ENCODE data around the gene CAPN10.

CAPN10 gene

DNA sequence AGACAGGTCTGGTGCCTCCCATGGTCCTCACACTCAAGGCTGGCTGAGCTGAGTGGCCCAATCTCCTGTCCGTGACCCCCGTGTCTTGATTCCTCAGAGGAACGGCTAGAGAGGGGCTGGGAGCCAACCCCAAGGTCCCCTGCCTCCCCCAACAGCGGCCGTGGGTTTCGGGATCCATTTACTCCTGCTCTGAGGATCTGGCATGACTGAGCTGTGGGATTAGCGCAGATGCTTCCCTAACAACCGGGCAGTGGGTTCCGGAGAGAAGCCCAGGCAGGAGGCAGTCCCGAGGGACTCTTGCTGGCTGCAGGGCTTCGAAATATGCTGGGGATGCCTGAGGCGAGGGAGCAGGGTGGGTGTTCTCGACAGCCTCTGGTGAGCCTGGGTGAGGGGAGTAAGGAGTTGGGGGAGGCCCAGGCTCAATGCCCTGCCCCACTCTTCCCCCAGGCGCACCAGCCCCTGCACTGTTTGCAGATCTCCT, 57.7 kb downstream of the CAPN10 start:
- H3K27ac ChIP-seq = no peak overlapping the region
- TF ChIP-seq, protein P1, sequence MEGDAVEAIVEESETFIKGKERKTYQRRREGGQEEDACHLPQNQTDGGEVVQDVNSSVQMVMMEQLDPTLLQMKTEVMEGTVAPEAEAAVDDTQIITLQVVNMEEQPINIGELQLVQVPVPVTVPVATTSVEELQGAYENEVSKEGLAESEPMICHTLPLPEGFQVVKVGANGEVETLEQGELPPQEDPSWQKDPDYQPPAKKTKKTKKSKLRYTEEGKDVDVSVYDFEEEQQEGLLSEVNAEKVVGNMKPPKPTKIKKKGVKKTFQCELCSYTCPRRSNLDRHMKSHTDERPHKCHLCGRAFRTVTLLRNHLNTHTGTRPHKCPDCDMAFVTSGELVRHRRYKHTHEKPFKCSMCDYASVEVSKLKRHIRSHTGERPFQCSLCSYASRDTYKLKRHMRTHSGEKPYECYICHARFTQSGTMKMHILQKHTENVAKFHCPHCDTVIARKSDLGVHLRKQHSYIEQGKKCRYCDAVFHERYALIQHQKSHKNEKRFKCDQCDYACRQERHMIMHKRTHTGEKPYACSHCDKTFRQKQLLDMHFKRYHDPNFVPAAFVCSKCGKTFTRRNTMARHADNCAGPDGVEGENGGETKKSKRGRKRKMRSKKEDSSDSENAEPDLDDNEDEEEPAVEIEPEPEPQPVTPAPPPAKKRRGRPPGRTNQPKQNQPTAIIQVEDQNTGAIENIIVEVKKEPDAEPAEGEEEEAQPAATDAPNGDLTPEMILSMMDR (conservative IDR thresholded peaks at IDR 0.05) = no peak

DNA sequence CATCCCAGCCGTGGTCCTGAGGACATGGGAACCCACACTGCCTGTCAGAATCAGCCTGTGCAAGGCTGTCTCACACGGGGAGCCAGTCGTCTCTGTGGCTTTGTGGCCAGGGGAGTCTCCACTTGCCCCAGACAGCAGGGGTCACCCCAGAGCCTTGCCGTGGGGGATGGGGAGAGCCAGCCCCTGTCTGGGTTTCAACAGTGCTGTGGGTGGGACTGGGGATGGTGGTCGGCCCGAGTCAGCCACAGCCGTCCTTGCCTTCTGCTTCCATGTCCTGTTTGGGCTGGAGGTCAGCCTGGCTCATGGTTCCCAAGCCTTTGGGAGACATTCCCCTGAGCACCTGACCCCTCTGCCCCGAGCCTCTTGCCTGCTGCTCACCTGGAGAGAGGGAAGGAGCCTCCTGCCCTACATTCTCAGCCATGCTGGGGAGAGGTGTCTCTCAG, 58.3 kb downstream of the CAPN10 start:
- TF ChIP-seq, protein P1 (conservative IDR thresholded peaks at IDR 0.05) = no peak
- no peak overlapping the region for H3K27ac ChIP-seq

DNA sequence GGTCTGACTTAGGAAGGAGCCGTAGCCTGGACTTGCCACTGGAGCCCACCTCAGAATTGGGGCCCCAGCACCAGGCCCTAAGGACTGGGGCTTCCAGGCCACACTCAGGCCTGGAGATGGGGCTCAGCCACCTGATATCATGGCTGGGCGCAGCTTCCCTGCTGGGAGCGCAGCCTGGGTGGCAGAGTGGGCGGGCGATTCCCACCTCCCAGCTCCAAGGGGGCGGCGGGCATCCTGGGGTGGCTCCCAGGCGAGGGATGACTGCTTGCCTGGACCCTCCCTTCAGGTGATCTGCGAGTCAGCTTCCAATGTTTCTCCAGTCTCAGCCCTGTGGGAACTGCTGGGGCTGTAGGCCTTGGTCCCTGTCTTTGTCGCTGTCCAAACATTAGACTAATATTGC, 58.8 kb downstream of the CAPN10 start:
- H3K27ac ChIP-seq = no peak overlapping the region
- TF ChIP-seq, protein P1 (conservative IDR thresholded peaks at IDR 0.05) = no peak

DNA sequence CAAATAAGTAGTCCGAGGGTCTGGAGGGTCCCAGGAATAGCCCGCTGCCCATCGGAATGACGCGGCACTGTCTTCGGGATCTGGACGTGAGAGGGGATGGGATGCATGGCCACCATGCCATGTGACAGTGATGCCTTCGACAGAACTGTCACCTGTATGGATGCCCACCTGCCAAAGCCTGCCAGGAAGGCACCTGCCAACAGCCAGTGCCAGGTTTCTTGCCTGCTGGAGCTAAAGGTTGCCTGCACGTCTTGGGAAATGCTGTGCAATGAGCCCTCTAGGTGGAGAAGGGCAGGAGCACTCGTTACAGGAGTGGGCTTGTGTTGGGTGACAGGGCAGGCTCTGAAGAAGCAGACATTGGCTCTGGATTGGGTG, 59.3 kb downstream of the CAPN10 start:
- TF ChIP-seq, protein P1 (conservative IDR thresholded peaks at IDR 0.05) = no peak

DNA sequence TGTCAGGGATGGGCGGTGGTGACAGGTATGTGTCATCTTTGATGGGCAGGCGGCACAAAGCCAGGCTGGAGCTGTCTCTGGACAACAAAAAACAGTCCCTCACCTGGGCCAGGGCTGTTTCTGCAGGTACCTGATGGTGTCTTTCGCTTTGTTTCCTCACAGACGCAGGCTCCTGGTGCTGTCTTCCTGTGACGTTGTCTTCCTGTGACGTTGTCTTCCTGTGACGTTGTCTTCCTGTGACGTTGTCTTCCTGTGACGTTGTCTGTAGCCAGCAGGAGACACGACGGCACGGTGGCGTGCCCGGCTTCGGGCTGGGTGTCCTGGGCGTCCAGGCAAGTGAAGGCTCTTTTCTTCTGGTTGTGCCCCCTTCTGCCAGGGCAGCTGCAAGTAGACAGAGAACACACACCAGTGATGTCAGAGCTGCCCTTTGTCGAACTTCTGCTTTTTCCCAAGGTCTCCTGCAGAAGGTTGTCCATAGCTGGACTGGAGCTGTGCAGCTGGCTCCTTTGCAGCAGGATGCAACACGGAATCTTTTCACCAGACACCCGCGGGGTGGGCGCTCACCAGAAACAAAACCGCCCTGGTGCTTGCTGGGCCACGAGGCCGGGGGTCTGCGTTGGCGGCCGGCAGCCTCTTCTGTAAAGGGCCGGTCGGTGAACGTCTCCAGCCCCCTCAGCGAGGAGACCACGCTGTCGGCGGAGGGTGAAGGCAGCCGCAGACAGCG, 59.8 kb downstream of the CAPN10 start:
- TF ChIP-seq, protein P1 (conservative IDR thresholded peaks at IDR 0.05) = no peak
- no peak overlapping the region for H3K27ac ChIP-seq

More for the DNA sequence above, 59.3 kb downstream of the CAPN10 start:
- no peak overlapping the region for H3K27ac ChIP-seq

DNA sequence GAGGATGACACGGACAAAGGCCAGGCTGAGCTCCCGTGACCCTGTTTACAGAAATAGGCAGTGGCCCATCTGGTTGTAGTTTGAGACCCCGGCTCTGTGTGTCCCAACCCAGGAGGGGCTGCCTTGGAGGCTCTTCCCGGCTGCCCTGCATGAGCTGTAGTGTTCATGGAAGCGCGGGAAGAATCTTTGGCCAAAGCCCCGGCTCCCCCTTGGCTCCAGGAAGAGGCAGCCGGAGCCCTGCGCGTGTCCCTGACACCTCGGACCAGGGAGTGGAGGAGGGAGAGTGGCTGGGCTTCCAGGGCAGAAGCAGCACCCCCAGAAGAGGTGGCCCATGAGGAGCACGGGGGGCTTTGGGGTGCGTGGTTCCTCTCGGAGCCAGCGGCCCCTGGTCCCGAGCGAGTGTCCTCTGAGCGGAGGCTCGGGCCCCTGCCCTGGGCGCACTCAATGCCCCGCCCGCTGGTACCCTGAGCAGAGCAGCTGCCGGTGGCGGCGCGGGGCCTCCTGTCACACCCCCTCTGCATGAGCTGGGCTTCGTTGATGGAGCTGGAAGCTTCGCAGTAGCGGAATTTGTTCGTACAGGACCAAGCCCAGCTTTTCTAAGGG, 60.5 kb downstream of the CAPN10 start:
- TF ChIP-seq, protein P1 (conservative IDR thresholded peaks at IDR 0.05) = no peak
- no peak overlapping the region for H3K27ac ChIP-seq

DNA sequence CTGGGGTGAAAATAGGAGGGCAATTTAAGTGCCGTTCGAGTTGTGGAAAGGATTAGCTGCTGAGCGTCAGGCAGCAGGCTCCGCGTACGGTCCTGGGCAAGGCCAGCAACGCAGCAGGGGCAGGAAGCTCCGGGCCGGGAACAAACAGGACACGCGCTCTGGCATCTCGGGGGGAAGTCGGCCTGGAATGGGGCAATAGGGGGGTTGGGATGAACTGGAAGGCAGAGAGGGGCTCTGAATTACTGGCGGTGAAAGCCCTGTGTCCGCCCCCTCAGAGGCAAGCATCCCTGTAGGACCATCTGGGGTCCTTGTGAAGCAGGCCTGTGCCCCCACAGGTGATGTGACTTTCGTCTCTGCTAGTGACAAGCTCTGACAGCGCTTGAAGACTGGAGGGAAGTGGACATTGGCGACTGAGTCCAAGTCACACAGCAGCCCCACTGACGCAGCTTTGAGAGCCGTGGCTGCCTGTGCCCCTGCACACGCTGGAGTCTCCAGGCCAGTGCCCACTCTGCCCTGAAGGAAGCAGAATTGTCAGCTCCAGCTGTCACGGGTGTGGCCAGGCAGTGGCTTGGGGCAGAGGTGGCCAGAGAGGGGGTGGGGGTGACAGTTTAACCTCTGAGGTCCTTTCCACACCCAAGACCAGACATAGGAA, 61.1 kb downstream of the CAPN10 start:
- TF ChIP-seq, protein P1 (conservative IDR thresholded peaks at IDR 0.05) = no peak
- H3K27ac ChIP-seq = no peak overlapping the region
